Esophagus (tissue), 2 donors: Measurements from ENCODE around the gene AUTS2. TPM values are rescaled to one million over a fixed set of nuclear protein-coding genes. Genes with fewer than 3 reads are reported as not detected.

Source experiments
- H3K27ac ChIP-seq, 2 donors: one replicate each; pipeline ENCODE4 v1.5.1; 2013; ENCODE audit warnings: low read depth in 2 of 2, mild to moderate bottlenecking in 2 of 2, inconsistent platforms in 1 of 2, low read length in 1 of 2, moderate library complexity in 1 of 2
- H3K27me3 ChIP-seq, 2 donors: one replicate each; pipeline ENCODE4 v1.6.1; 2013; ENCODE audit warnings: low read length in 2 of 2, control low read depth in 1 of 2, mild to moderate bottlenecking in 1 of 2; ENCODE audit not compliant: insufficient read depth in 2 of 2, control insufficient read depth in 1 of 2
- H3K36me3 ChIP-seq, 2 donors: one replicate each; pipeline ENCODE4 v1.6.1; 2013; ENCODE audit warnings: low read length in 1 of 2; ENCODE audit not compliant: control insufficient read depth in 2 of 2, insufficient read depth in 2 of 2
- H3K4me1 ChIP-seq, 2 donors: one replicate each; pipeline ENCODE4 v1.6.1; 2013; ENCODE audit warnings: low read length in 1 of 2; ENCODE audit not compliant: control insufficient read depth in 2 of 2, insufficient read depth in 2 of 2
- H3K4me3 ChIP-seq, 2 donors: one replicate each; pipeline ENCODE4 v1.5.1; 2013; ENCODE audit warnings: low read length in 2 of 2, mild to moderate bottlenecking in 2 of 2, low read depth in 1 of 2, moderate library complexity in 1 of 2
- H3K9me3 ChIP-seq, 2 donors: one replicate each; pipeline ENCODE4 v1.6.1; 2013; ENCODE audit warnings: mild to moderate bottlenecking in 2 of 2, low read depth in 1 of 2, low read length in 1 of 2, moderate library complexity in 1 of 2; ENCODE audit not compliant: control insufficient read depth in 2 of 2, insufficient read depth in 1 of 2
- WGBS, 2 donors: extraction: QIAGEN DNeasy Blood & Tissue Kit; methylation state at CpG; one replicate each; pipeline ENCODE4 v1.1.7; 2013; 5-methylcytosine and 5-hydroxymethylcytosine counted together
- polyA plus RNA-seq, 2 donors: library from polyadenylated mRNA; stranded (reverse); fragments of 200-250 nt; gene quantifications; one replicate each; pipeline ENCODE4 v1.2.3, GENCODE V29; 2013
- donor health status: healthy with polysubstance abuse.
- donor health status: Bipolar disorder and iron deficiency.

AUTS2 gene
- polyA plus RNA-seq, 2 donors = 8.3 to 15.6 TPM

DNA sequence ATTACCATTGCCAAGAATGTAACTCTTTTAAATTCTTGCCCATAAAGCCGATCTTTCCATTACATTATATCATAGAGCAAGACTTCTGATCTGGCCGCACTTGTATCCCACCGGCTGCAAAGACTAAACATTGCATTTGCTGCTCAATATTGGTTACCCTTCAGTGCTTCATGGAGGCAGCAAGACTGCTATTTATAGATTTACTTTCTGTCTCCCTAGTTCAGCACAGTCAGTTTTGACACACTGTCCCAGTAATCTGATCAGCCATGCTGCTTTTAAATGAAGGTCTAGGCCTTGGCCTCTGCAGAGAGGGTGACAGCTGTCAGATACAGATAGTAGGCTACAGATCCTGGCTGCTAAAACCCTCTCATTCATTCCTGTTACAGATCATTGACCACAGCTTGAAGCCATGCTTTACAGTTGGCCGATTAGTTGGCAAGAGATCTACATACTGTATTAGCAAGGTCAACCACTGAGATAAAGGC, 971.1 kb downstream of the AUTS2 start:
- Histone ChIP-seq H3K9me3 (no peaks in the 10 kb centered on the region), H3K36me3 (no peaks in the 10 kb centered on the region), H3K4me3 (no peak overlapping the region), H3K4me1 (peaks cover 0 to 2% of the 10 kb centered on the region in 2 donors), H3K27ac (no peak overlapping the region), H3K27me3 (no peaks in the 10 kb centered on the region)
- WGBS, 2 donors = 78 to 92% methylated on average over 4 of the region's 4 CpGs

DNA sequence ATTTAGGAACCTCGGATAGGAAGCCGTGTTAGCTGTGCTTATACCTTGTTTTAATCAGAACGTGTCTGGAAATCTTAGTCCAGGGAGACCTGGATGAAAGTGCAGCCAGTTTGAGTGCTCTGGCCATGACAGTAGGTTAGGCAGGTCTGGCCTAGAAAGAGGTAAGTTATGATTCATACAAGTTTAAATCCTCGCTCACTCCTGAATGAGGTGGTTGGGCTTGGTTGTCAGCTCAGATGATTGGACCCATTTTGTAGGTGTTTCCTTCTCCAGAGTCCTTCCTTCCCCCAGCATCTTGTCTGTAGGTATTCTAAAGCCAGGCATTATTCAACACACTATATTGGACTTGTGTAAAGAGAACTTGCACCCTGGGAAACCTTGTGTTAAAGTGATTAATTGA, 971.8 kb downstream of the AUTS2 start:
- peaks cover 0 to 2% of the 10 kb centered on the region in 2 donors for H3K4me1 ChIP-seq
- H3K4me3 ChIP-seq = no peak overlapping the region
- 79 to 82% methylated on average over 4 of the region's 4 CpGs for WGBS, 2 donors

DNA sequence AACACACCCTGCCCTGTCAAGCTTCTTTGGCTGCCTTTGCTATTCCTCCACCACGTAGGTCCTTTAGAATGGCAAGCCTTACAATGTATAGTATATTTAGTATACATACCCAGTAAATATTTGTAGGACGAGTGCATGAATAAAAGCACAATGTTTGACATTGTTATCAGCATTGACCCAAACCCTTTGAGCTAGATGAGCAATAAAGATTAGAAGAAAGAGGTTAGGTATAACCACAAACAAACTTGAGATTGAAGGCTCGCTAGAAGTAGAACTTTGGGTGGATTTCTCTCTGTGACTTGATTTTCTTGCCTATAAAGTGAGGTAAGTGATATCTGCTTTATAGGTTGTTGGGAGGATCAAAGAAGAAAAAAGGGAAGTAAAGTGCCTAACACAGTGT, 972.7 kb downstream of the AUTS2 start:
- no peak overlapping the region for H3K27ac ChIP-seq

More for the DNA sequence above, 971.8 kb downstream of the AUTS2 start:
- no peaks in the 10 kb centered on the region for H3K9me3 ChIP-seq
- no peaks in the 10 kb centered on the region for H3K27me3 ChIP-seq
- H3K27ac ChIP-seq = no peak overlapping the region
- H3K36me3 ChIP-seq = no peaks in the 10 kb centered on the region

DNA sequence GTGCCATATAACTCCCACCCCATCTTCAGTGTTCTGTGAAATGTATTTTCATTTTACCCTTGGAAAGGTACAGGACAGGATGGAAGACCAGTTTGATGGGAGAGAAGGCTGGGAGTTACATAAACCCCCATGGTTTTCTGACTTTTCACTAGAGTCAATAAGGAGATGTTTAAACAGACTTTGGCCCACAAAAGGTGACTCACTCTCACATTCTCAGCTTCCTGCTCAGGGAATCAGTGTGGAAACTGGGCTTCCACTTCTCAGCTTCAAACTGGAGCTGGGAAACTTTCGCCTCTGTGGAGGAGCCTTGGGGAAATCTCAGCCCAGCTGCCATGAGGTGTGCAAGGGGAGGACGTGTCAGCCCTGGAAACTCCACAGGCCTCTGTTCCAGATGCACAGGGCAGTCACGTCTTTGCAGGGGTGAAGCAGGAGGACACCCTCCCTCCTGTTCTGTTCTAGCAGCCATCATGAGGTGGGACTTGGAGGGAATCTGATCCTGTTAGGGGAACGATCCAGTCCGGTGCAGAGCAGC, 973.2 kb downstream of the AUTS2 start:
- no peaks in the 10 kb centered on the region for H3K27me3 ChIP-seq
- H3K4me1 ChIP-seq = peaks cover 0 to 2% of the 10 kb centered on the region in 2 donors
- 75 to 79% methylated on average over 5 of the region's 5 CpGs for WGBS, 2 donors
- no peak overlapping the region for H3K27ac ChIP-seq
- H3K9me3 ChIP-seq = no peaks in the 10 kb centered on the region
- no peak overlapping the region for H3K4me3 ChIP-seq
- no peaks in the 10 kb centered on the region for H3K36me3 ChIP-seq

More for the DNA sequence above, 972.7 kb downstream of the AUTS2 start:
- H3K4me1 ChIP-seq = peaks cover 0 to 2% of the 10 kb centered on the region in 2 donors
- 63 to 84% methylated on average over 3 of the region's 3 CpGs for WGBS, 2 donors
- H3K9me3 ChIP-seq = no peaks in the 10 kb centered on the region
- H3K36me3 ChIP-seq = no peaks in the 10 kb centered on the region
- H3K4me3 ChIP-seq = no peak overlapping the region
- H3K27me3 ChIP-seq = no peaks in the 10 kb centered on the region

DNA sequence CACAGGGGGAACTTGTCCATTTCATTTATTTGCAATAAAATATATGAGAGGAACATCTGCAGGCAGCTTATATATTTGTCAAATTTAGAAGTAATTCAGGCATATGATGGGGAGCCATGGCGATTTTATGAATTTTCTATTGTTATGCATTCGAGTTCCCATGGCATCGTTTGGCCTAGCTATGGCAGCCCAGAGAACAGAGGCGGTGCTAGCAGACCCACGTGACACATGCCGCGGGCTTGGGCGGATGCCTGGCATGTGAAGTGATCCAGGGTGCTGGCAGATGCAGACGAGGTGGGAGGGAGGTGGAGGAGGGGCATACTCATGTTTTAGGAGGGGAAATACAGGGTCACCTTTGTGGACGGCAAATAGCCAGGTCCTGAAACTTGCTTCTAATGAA, 973.7 kb downstream of the AUTS2 start:
- peaks cover 0 to 2% of the 10 kb centered on the region in 2 donors for H3K4me1 ChIP-seq
- H3K36me3 ChIP-seq = no peaks in the 10 kb centered on the region
- H3K27ac ChIP-seq = no peak overlapping the region
- 84 to 85% methylated on average over 10 of the region's 10 CpGs for WGBS, 2 donors
- H3K27me3 ChIP-seq = no peaks in the 10 kb centered on the region
- H3K9me3 ChIP-seq = no peaks in the 10 kb centered on the region
- H3K4me3 ChIP-seq = no peak overlapping the region

DNA sequence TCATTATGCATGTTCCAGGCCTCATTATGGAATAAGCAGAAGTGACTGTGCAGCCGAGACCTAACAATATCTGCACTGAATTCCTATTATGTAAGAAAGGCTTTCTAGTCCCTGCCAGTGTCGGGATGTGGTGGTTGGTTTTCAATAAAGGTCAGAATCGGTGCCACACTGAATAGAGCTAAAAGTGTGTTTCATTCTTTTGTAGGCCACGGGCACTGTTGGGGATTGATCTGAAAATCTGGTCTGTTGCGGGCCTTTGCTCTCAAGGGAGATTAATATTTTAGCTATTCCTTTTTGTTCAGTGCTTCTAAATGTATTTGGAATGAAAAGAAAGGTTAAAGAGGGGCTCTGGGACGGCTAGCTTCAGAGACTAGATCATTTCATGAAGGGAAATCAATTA, 974.3 kb downstream of the AUTS2 start:
- no peak overlapping the region for H3K27ac ChIP-seq
- H3K4me1 ChIP-seq = peaks cover 0 to 2% of the 10 kb centered on the region in 2 donors
- WGBS, 2 donors = 93 to 94% methylated on average over 6 of the region's 6 CpGs

DNA sequence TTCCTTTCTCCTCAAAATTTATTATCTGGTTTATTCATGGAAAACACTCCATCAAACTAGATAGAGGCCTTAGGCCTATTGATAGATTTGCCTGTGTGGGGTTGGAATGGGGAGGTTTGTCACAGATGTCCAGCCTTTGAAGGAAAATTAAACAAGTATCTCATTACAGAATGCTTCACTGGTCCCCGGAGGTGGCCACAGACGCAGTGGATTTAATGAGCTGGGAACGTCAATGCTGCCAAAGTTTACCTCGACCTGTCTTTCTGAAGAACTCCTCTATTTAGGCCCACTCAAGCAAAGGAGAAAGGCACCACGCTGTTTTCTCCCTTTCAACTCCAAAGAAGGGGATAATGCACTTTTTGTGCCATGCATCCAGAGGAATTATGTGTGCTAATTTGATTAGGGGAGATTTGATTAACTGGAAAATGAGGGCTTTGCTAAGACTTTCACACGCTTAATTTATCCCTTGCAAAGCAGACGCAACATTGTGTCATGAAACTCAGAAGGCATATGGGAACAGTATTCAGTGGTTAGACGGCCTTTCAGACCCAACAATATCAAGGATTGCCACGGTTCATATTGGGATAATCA, 974.9 kb downstream of the AUTS2 start:
- no peaks in the 10 kb centered on the region for H3K27me3 ChIP-seq
- no peak overlapping the region for H3K4me3 ChIP-seq
- 90 to 91% methylated on average over 9 of the region's 9 CpGs for WGBS, 2 donors
- H3K9me3 ChIP-seq = no peaks in the 10 kb centered on the region
- no peaks in the 10 kb centered on the region for H3K36me3 ChIP-seq
- peaks cover 0 to 2% of the 10 kb centered on the region in 2 donors for H3K4me1 ChIP-seq
- no peak overlapping the region for H3K27ac ChIP-seq

More for the DNA sequence above, 974.3 kb downstream of the AUTS2 start:
- Histone ChIP-seq H3K36me3 (no peaks in the 10 kb centered on the region), H3K4me3 (no peak overlapping the region), H3K9me3 (no peaks in the 10 kb centered on the region), H3K27me3 (no peaks in the 10 kb centered on the region)

DNA sequence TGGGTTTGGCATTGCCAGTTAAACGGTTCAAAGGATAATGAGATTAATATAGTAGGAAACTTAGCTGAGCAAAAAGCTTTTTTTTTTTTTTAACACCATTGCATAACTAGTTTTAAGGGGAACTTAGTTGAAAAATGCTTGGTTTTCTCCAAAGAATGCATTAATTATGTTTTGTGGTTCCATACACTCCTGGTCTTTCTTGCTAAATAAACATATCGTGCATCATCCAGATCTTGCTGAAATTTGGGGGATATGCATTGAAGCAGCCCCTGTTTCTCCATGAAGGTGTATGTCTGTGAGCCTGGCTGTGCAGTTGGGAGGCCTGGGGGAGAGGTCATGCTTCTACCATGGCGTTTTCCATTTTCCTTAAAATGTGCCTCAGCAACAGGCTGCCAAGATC, 975.4 kb downstream of the AUTS2 start:
- Histone ChIP-seq H3K4me3 (no peak overlapping the region), H3K36me3 (no peaks in the 10 kb centered on the region), H3K27me3 (no peaks in the 10 kb centered on the region), H3K4me1 (peaks cover 0 to 2% of the 10 kb centered on the region in 2 donors), H3K27ac (no peak overlapping the region), H3K9me3 (no peaks in the 10 kb centered on the region)
- WGBS, 2 donors = 81 to 88% methylated on average over 3 of the region's 3 CpGs

DNA sequence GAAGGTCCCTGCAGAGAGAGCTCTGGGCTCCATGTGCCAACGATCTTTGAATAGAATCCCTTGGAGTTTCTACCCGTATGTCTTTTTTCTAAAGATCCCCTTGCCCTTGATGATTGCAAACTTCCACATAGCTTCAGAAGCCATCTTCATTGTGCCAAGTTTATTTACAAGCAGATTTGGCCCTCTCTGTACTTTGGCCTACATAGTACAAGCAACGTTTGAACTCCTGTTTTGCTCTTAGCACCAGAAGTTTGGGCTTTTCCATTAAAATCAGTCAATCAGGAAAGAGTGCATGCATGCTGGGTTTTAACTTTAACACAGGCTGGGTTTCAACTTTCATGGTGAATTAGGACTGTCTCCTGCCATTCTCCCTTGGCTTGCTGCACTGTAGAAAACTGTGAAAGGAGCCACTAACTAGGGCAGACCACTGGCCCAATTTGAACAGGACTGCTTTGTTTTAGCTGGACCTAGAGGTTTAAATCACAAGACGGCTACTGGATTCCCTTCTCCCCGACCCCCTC, 976.1 kb downstream of the AUTS2 start:
- H3K9me3 ChIP-seq = no peaks in the 10 kb centered on the region
- H3K36me3 ChIP-seq = no peaks in the 10 kb centered on the region
- 86 to 88% methylated on average over 5 of the region's 5 CpGs for WGBS, 2 donors
- H3K27me3 ChIP-seq = no peaks in the 10 kb centered on the region
- peaks cover 0 to 2% of the 10 kb centered on the region in 2 donors for H3K4me1 ChIP-seq
- no peak overlapping the region for H3K4me3 ChIP-seq
- no peak overlapping the region for H3K27ac ChIP-seq
